ENCODE measurements around the gene RBM4B.

RBM4B gene

DNA sequence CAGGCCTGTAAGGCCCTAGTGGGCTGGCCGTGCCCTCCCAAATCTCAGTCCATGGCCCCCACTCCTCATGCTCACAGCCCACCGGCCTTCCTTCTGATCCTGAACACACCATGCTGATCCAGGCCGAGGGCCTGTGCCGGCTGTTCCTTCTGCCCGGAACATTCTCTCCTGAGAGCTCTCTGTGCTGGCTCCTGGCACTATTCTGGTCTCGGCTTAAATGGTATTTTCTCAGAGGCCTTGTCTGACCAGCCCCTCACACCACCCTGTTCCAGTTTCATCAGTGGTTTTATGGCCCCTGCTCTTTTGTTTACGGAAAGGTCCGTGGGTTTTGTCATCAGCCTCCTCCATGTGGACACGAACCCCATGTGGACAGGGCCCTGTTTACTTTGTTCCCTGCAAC is 29.3 kb upstream of the RBM4B start:
- no peak for DNase-seq (ENCODE audit: low read depth)

DNA sequence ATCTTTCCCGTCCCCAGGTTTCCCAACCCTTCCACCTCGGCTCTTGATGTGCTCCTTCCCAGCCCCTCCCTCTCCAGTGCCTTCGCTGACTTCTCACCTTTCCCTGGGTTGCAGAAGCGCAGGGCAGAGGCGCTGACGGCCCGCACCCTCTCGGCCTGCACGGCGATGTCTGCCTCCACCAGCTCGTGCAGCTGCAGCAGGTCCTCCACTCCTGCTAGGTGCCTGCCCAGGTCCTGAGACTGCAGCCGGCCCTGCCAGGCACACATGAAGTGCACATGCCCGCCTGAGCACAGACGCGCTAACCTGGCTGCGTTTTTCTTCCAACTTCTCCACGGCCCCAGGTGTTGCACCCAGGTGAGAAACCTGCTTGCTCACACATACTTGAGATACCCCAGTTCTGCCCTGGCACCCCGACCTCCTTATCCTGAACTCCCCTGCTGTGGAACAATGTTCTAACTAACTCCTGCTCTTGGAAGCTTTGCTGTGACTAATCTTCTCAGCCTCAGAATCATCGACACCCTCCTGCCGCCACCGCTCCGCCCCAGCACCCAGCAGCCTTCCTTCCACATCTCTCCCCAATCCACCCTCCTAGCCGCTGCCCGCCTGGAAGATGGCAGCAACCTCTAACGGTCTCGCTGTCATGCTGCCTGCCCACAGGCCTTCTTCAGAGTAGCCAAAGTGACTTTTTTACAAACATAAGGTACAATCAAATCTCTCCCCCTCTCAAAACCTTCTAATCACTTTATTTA is 28.1 kb upstream of the RBM4B start:
- no peak for DNase-seq (ENCODE audit: low read depth)

DNA sequence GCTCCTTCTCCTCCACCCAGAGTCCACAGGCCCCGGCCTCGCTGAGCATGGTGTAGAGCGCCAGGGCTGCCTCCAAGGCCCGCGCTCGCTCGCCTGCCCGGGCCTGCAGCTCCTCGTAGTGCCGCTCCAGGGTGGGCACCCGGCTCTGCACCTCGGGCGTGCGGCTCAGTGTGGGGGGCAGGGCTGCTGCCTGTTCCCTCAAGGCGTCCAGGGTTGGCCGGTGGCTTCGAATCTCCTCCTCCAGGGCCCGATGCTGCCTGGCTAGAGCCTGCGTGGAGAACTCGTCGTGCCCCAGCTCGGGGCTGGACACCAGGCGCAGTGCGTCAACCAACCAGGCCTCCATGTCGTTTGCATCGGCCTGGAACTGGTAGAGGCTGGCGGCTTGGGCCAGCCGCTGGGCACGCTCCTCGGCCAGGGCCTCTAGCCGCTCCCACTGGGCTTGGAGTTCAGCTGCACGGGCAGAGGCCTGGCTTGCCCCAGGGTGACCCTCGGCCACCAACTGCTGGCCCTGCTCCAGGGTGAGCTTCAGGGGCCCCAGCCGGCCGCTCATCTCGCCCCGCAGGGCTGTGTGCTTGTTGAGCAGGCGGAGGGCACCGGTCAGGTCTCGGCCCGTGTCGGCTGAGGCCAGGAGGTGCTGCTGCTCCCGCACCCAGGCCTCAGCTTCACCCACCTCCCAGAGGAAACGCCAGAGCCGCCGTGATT is 27.1 kb upstream of the RBM4B start:
- no peak for DNase-seq (ENCODE audit: low read depth)

DNA sequence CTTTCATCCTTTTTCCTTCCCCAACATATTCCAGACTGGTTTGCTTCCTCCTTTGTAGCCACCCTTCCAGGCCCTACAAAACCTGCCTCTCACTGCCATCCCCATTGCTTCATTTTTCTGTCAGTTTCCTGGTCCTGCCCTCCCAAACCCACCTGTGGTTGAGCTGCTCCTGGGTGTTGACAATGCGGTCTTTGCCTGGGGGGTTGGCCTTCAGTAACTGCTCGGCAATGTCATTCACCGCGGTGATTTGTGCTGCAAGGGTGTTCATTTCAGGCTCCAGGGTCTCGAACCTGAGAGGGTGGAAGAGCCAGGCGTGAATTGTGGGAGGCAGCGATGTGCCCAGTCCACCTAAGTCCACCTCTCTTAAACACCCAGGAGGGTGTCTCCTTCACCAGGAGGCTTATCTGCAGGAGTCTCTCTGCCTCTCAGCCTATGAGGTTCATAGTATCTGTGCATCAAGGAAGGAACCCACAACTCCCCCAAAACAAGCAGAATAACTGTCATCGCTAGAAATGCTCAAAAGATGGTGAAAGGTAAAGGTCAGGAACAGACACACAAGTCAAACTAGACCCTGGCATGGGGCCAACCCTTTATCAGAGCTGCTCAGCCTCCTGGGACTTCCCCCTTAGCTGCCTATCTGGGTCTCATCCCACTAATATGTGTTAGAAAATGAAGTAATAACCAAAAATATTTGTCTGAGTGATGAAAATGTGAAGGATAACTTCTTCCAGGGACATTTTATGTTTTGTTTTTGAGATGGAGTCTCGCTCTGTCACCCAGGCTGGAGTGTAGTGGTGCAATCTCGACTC is 23.9 kb upstream of the RBM4B start:
- DNase-seq (ENCODE audit: low read depth): no peak

DNA sequence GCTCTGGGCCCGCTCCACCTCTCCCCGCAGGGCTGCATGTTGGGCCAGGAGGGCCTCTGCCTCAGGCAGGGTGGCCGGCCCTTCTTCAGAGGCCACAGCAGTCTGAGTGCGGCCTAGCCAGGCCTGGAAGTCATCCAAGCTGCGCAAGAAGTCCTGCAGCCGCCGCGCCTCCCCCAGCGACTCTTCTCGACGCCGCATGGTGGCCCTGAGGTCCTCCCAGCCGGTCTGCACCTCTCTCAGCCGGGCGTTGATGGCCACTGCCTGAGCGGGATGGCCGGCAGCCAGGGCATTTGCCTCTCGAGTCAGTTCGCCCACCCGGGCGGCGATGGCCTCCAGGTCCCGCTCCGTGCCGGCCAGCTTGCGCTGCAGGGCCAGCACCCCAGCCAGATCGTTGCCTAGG is 23.1 kb upstream of the RBM4B start:
- DNase-seq (ENCODE audit: low read depth): no peak

DNA sequence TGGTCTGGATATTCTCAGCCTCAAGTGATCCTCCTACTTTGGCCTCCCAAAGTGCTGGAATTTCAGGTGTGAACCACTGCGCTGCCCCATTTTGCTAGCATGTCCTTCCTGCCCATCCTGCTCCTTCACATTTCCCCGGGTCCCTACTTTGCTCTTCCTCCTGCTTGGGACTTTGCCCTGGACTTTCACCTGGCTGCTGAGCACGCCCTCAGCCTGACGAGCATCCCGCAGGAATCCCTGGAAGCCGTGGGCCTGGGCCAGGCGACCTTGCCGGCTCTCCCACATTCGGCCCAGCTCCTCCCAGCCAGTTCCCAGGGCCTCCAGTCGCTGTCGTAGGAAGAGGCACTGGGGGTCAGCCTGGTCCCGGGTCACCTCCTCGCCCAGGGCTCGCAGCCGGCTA is 22.6 kb upstream of the RBM4B start:
- DNase-seq (ENCODE audit: low read depth): no peak

DNA sequence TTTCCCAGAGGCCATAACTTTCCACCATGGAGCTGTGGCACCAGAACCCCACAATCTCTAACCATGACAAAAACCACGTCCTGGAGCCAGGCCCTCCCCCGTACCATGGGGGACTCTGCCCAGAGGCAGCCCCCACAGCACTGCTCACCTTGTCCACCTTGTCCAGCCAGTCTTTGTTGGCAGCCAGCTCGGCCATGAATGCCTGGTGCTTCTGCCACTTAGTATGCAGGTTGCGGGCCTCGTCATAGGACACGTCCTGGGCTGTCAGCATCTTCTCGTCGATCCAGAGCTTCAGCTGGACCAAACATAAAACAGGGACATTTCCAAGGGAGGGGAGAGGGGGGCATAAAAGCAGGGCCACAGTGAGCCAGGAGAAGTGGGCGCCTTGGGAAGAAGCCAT is 20.8 kb upstream of the RBM4B start:
- DNase-seq (ENCODE audit: low read depth): no peak

DNA sequence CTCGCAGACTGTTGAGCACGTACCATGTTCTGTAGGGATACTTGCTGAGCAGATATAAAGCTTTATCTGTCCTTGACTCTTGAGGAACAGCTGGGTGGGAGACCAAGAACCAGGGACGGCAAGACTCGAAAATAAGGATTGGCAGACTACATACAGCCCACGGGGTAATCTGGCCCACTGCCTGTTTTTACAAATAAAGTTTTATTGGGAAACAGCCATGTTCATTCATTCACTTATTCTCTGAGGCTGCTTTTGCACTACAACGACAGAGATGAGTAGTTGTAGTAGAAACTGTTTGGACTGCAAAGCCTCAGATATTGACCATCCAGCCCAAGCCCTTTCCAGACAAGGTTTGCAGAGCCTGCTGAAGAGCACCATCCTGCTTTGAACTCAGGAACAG is 20.3 kb upstream of the RBM4B start:
- DNase-seq (ENCODE audit: low read depth): no peak

DNA sequence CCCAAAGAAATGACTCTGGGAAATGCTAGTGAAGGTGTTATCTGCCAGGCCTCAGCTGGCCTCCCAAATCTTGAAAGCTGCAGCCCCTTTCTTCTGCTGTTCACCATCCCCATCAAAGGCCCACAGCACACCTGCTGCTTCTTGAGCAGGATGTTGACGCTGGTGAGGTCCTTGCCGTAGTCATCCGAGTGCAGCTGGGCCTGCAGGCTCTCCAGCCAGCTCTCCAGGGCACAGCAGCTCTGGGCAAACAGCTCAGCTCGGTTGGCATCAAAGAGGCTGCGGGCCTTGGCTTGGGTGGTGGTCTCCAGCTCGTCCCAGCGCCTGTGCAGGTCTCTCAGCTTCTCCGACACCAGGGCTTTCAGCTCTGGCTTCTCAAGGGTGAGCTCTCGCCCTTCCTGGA is 18.5 kb upstream of the RBM4B start:
- DNase-seq (ENCODE audit: low read depth): no peak

DNA sequence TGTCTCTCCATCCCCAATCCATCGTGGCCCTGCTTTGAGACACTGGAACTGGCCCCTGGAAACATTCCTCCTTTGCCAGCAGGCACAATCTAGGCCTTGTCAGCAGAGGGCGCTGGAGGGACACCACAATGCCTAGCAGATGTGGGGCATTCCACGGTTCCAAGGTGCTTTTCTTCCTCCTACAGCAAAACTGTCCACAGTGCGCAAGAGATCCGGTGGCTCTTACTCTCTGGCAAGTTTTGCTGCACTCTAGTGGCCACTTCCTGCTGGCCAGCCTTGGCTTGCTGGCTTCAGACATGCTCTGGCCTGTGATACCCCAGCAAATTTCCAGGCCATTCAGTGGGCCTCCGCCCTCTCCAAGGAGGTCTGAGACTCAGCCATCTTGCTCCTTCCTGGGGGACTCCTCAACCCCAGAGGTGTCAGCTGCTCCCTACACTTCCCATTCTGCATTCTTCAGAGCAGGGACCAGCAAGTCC is 17.1 kb upstream of the RBM4B start:
- peak; percentile 72 for DNase-seq (ENCODE audit: low read depth)

DNA sequence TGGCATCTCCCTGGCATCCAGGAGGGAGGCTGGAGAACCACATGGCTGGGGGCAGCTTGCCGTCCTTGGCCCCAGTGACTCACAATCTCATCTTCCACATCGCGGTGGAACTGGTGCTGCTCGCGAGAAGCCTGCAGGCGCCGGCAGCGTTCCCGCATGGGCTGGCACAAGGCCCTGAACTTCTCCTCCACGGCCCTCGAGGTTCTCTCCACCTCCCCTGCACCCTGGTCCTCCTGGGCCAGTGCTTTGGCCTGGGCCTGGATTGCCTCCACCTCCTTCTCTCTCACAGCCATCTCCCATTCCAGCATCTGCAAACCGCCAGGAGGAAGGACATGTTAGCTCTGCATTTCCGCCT is 16.3 kb upstream of the RBM4B start:
- DNase-seq (ENCODE audit: low read depth): no peak

DNA sequence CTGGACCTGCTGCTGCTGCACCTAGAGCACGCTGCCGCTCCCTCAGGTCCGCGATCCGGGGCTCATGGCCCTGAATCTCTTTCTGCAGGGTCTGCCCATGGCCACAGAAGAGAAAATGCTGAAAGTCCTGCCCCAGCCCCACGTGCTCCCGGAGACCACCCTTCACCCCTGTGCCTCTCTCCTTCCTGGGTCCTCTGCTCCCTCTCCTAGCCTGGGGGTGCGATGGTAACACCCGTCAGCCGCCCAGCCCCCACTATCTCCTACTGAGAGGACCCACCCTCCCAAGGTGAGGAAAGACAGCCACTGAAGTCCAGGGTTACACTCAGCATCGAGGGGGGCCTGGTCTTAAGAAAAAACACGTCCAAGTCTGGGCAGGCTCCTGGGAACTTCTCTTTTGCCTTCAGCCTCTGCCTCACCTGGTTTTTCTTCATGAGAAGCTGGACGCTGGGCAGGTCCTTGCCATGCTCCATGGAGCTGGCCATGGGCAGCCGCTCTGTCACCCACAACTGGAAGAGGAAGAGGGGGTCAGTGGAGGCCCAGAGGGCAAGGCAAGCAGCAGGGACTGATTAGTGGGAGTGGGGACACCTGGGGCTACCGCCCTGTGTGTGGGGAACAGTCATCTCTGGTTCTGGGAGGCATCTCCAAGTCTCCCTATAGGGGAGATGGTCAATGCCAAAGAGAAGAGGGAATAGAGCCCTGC is 15.8 kb upstream of the RBM4B start:
- no peak for DNase-seq (ENCODE audit: low read depth)

DNA sequence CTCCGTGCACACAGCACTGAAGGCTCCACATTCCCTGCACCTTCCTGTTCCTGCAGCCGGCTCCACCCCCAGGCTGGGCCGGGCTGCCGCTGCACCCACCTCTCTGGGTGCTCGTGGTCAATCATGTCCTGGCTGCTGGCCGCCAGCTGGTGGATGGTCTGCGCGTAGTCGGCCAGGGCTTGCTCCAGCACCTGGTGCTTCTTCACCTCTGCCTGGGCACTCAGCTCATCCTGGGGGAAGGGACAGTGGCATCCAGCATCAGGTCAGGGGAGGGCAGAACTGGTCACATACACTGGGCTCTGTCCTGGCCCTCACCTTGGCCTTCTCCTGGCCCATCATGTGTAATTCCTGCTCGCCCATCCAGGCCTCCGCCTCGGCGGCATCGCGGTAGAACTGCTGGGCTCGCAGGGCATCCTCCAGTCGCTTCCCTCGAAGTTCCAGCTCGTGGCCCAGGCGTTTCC is 15.2 kb upstream of the RBM4B start:
- DNase-seq (ENCODE audit: low read depth): no peak

DNA sequence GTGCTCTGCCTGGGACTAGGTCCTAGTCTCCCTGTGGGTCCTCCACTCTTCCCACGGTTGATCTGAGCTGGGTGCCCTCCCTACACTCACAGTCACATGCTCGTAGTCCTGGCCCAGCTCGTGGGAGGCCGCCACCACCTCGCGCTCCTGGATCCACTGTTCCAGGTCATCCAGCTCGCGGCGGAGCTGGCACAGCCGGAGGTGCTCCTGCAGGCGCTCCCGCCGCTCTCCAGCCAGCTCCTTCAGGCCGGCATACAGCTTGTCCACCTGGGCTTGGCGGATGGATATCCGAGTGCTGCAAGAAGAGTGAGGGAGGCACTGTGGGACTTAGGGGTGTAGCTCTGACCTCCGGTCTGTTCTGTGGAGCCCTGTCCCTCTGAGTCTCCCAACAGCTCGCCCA is 14.8 kb upstream of the RBM4B start:
- DNase-seq (ENCODE audit: low read depth): no peak

DNA sequence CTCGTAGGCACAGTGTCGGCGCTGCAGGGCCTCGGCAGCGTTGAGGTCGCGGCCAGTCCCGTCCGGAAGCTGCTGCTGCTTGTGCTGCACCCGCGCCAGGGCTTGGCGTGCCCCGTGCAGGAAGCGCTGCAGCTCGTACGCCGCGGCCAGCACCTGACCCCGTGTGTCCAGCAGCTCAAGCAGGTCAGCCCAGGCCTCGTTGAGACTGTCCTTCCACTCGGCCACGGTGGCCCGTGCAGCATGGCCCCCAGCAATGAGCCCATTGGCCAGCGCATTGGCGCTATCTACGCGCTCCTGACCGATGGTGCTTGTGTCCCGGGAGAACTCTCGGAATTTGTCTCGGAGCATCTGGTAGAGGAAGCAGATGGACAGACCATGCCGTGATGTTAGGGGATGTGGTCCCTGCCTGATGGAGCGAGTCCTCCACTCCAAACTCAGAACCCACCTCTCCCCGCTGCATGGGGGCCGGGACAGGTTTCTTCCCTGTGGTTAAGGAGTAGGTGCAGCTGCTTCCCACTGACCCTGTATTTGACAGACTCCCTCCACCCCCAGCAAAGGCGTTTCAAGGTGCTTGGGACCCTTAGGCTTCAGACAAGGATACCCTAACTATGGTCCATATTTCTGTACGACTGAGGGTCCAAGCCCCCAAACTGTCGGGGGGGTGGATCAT is 13.8 kb upstream of the RBM4B start:
- DNase-seq (ENCODE audit: low read depth): no peak

DNA sequence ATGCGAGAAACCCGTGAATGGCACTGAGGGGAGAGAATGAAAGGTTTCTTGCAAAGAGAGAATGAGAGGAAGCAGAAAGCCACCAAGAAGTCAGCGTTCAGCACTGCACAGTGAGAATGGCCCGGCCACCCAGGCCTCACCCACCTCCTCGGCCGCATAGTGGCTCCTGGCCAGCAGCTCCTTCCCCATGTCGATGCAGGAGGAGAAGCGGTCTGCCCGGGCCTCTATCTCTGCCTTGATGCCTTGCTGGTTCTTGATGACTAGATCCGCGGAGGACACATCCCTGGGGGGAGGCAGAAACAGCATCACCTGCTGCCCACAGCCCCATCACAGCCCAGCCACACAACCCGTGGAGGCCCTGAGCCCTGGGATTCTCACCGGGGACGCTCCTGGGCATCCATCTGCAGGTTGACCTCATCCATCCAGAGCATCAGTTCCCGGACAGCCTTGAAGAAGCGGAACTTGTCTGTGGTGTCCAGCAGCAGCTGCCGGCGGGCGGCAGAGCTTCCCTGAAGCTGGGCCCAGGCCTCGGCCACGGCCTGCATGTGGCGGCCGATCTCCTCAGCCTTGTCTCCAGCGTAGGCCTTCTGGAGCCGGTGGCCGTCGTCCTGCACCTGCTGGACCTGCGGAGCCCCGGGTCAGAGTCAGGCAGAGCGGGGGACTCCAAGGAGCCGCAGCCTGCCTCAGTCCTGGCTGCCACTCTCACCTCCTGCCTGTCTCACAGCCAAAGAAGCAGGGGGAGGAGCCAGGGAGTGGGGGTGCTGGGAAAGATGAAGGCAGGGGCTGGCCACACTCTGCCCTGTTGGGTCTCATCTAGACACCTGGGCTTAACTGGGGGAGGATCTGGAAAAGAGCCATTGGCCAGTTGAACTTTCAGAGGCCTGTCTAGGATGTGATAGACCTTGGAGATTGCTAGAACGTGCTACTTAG is 12.2 kb upstream of the RBM4B start:
- DNase-seq (ENCODE audit: low read depth): no peak

DNA sequence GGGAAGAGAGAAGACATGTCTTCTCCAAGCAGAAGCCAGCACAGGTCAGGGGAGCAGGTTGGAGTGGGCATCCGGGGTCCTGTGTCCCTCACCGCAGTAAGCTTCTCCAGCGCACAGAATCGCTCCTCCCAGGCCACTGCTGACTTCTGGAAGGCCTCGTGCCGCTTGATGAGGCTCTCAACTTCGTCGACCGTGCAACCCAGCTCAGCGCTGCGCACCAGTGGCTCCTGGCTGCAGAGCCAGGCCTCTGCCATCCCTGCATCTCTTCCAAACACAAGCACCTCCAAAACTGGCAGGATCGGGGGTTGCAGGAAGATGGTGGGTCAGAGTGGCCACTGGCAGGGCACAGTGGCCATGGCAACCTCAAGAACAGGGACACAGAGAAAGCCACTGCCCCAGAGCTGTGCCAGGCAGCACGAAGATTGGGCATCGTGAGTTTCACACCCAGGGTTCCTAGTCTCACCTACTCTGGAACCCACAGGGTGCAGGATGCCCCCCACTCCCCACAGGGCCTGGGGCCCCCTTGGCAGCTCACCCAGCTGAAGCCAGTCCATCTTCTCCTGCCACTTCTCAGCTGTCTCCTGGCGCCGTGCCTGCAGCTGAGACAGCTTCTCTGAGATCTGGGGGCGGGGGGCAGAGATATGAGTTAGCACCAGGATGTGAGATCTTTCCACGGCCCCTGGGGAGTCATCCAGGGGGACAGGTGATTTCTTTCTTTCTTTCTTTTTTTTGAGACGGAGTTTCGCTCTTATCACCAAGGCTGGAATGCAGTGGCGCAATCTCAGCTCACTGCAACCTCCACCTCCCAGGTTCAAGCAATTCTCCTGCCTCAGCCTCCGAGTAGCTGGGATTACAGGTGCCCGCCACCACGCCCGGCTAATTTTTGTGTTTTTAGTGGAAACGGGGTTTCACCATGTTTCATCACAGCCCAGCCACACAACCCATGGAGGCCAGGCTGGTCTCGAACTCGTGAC is 11.2 kb upstream of the RBM4B start:
- no peak for DNase-seq (ENCODE audit: low read depth)

DNA sequence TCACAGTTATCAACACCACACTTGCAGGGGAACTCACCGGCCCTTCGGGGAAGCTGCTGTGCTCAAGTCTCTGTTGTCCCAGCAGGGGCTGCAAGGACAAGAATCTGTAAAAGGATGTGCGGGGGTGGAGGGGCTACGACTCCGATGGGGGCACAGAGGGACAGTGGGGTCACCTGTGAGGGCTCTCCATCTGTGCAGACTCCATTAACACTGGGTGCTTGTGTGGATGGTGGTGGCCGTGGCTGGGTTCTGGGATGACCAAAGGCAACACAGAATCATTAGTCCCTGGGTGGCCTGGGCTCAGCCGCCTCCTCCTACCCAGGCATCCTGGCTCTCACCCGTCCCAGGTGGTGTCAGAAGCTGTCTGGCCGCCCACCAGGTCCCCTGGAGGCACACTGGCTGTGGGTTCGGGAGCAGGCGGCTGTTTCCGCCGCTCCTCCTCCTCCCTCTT is 10.2 kb upstream of the RBM4B start:
- no peak for DNase-seq (ENCODE audit: low read depth)
